HL-60 (cell line): ENCODE results near the gene WDR70.

Source experiments
- POLR2AphosphoS5 ChIP-seq: IDR thresholded peaks from 2 replicates; pipeline ENCODE4 v1.6.1; 2012; ENCODE audit warnings: low read depth
- TF ChIP-seq, protein P1 (sequence below): IDR thresholded peaks from one replicate; pipeline ENCODE4 v1.5.1; 2011; ENCODE audit warnings: low read length, control low read depth, inconsistent platforms; ENCODE audit not compliant: insufficient read depth
- TF ChIP-seq, protein P2 (sequence below): IDR thresholded peaks from 2 replicates; pipeline ENCODE4 v1.6.1; 2012; ENCODE audit warnings: low read depth; ENCODE audit not compliant: insufficient replicate concordance

DNA sequence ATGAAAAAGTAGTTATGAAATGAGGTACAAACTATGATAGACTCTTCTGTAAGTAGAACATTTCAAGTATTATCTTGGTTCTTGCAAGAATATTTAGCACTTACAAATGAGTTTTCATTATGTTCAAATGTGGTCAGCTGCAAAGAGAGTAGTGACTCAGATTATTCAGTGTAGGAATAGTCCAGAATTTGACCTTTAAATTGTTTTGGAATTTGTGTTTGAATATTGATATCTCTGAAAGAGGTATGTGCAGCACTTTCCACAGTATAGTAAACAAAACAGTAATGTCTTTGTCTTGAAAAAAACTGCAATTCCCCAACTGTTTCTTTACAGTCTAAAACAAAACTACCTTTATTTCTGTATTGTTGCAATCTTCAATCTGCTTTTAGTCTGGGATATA, 56.1 kb downstream of the WDR70 start:
- TF ChIP-seq, protein P1, sequence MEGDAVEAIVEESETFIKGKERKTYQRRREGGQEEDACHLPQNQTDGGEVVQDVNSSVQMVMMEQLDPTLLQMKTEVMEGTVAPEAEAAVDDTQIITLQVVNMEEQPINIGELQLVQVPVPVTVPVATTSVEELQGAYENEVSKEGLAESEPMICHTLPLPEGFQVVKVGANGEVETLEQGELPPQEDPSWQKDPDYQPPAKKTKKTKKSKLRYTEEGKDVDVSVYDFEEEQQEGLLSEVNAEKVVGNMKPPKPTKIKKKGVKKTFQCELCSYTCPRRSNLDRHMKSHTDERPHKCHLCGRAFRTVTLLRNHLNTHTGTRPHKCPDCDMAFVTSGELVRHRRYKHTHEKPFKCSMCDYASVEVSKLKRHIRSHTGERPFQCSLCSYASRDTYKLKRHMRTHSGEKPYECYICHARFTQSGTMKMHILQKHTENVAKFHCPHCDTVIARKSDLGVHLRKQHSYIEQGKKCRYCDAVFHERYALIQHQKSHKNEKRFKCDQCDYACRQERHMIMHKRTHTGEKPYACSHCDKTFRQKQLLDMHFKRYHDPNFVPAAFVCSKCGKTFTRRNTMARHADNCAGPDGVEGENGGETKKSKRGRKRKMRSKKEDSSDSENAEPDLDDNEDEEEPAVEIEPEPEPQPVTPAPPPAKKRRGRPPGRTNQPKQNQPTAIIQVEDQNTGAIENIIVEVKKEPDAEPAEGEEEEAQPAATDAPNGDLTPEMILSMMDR: no peak
- TF ChIP-seq, protein P2, sequence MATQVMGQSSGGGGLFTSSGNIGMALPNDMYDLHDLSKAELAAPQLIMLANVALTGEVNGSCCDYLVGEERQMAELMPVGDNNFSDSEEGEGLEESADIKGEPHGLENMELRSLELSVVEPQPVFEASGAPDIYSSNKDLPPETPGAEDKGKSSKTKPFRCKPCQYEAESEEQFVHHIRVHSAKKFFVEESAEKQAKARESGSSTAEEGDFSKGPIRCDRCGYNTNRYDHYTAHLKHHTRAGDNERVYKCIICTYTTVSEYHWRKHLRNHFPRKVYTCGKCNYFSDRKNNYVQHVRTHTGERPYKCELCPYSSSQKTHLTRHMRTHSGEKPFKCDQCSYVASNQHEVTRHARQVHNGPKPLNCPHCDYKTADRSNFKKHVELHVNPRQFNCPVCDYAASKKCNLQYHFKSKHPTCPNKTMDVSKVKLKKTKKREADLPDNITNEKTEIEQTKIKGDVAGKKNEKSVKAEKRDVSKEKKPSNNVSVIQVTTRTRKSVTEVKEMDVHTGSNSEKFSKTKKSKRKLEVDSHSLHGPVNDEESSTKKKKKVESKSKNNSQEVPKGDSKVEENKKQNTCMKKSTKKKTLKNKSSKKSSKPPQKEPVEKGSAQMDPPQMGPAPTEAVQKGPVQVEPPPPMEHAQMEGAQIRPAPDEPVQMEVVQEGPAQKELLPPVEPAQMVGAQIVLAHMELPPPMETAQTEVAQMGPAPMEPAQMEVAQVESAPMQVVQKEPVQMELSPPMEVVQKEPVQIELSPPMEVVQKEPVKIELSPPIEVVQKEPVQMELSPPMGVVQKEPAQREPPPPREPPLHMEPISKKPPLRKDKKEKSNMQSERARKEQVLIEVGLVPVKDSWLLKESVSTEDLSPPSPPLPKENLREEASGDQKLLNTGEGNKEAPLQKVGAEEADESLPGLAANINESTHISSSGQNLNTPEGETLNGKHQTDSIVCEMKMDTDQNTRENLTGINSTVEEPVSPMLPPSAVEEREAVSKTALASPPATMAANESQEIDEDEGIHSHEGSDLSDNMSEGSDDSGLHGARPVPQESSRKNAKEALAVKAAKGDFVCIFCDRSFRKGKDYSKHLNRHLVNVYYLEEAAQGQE: no peak
- no peak for TF ChIP-seq POLR2AphosphoS5
